ENCODE measurements around the gene KLRC4.

Gene KLRC4

GRCh38 chr12:10366875-10367274 is 42.7 kb downstream of the KLRC4 start:
- peak; percentile 35 for DNase-seq

- no peak for DNase-seq
Measured at GRCh38 chr12:10365696-10366405, 43.7 kb downstream of the KLRC4 start.

- DNase-seq = peak; percentile 79
Measured at GRCh38 chr12:10364815-10365622, 44.5 kb downstream of the KLRC4 start.

GRCh38 chr12:10363914-10364814 is 45.4 kb downstream of the KLRC4 start:
- DNase-seq = no peak

GRCh38 chr12:10363658-10363913 is 46.0 kb downstream of the KLRC4 start:
- DNase-seq = no peak

GRCh38 chr12:10362828-10363657 is 46.5 kb downstream of the KLRC4 start:
- DNase-seq = no peak

- DNase-seq = no peak
Measured at GRCh38 chr12:10362325-10362724, 47.2 kb downstream of the KLRC4 start.

- no peak for DNase-seq
Measured at GRCh38 chr12:10361622-10362021, 47.9 kb downstream of the KLRC4 start.

- DNase-seq = no peak
Measured at GRCh38 chr12:10361084-10361483, 48.5 kb downstream of the KLRC4 start.

- DNase-seq = no peak
Measured at GRCh38 chr12:10358969-10359368, 50.6 kb downstream of the KLRC4 start.

- DNase-seq = no peak
Measured at GRCh38 chr12:10358131-10358530, 51.4 kb downstream of the KLRC4 start.
